Stimulated activated CD4-positive, alpha-beta T cell treated with anti-CD3 and anti-CD28 coated beads, TNF-alpha, amount 100 ng/mL, for 24 hours (primary cell): Measurements from ENCODE around the gene CCL20.
A peak's percentile ranks its signal among the peaks of the same experiment; 100 is the strongest.

Experiments
- DNase-seq, 3 experiments: peaks; one replicate each; pipeline ENCODE4 v3.0.0-alpha.2; 2020; ENCODE audit warnings: low read depth in 3 of 3

CCL20 gene

GRCh38 chr2:227802882-227803281, 10.8 kb upstream of the CCL20 start:
- no peak for DNase-seq

GRCh38 chr2:227804975-227805374, 8.7 kb upstream of the CCL20 start:
- no peak for DNase-seq

DNA sequence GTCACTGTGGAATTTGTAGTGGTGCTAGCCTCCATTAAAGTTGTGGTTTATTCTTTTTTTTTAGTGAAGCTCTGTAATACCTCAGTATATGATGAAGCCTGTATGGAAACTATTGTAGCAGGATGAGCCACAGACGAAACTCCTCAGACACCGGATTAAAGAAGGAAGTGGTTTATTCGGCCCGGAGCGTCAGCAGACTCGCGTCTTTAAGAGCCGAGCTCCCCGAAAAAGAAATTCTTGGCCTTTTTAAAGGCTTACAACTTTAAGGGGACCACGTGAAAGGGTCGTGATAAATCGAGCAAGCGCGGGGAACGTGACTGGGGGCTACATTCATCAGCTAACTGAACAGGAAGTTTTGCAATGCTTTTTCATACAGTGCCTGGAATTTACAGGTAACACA, 8.1 kb upstream of the CCL20 start:
- DNase-seq = peak in 1 of 3 experiments; percentile 22

- DNase-seq = no peak
Measured at GRCh38 chr2:227808936-227809335, 4.7 kb upstream of the CCL20 start.

DNA sequence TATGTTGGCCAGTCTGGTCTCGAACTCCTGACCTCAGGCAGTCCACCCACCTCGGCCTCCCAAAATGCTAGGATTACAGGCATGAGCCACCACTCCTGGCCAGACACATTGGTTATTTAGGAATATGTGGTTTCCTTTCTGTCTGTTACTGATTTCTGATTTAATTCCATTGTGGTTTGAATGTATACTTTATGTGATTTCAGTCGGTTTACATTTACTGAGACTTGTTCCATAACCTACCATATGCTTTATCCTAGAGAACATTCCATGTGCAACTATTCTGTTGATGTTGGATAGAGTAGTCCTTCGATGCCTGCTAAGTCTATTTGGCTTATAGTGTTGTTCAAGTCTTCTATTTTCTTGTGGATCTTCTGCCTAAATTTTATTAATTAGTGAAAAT, 1.6 kb upstream of the CCL20 start:
- DNase-seq = no peak

DNA sequence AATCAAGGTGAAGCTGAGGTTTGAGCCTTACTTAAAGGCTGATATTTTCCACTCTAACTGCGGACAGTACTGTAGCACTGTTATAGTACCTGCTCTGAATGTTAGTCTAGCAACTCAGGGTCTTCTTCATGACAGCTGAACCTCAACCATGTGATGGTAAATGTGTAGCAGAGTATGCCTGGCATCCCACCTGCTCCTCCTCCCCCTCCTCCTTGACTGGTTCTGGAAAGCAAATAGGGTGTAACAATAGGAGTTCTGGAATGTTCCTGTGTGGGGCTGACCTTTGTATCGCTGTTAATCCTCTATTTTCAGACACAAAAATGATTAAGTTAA, 447 bp upstream of the CCL20 start:
- DNase-seq = no peak

DNA sequence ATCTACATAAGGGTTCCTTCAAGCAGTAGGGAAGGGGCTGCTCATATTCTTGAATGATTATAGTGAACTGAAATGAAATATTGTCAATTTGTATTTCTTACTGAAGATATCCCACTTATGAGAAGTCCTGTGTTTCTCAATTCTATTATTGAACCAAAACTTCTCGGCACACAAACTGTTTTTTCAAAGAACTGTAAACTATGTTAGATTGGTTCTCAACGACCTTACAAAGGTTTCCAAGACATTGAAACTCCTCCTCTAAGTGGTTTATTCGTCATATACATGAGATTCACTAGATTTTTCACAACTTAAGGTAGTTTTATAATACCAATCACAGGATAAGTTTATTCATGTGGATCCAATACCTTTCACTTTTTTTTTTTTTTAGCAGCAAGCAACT, 1.4 kb downstream of the CCL20 start:
- no peak for DNase-seq

GRCh38 chr2:227816507-227817294, 3.1 kb downstream of the CCL20 start:
- DNase-seq = no peak

GRCh38 chr2:227817336-227817735, 3.7 kb downstream of the CCL20 start:
- no peak for DNase-seq

DNA sequence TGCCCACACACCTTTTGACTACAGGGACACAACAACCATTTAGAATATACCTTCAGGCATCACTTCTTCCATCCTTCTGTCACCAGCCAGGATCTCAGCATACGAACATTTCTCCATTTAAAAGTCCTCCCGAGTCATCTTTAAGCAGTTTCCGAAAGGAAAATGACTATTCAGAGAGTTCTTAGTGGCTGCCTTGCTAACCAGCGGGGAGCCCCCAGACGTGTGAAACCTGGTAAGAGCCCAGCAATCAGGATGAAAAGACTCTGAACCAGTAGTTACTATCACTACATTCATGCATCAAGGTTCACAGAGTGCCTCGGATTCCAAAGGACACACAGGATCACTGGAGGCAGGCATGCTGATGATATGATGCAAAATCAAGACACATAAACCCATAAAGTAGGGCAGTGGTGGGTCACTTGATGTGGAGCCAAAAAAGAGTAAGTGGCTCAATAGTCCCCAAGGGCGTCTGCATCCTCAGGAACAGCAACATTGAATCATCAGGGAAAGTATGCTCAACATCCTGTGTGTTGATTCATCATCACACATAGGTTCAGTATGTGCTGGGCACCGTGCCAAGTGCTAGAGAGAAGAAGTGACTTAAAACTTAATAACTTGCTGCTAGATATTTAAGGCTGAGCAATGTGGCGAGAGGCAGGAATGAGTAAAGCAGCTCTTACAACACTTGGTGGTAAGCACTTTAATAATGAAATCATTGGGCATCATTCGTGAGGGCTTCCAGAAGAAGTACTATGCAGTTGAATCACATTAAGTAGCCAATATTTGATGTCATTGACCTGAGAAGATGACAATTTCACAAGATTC, 4.4 kb downstream of the CCL20 start:
- DNase-seq = peak; percentile 55 to 81 (median 58)

DNA sequence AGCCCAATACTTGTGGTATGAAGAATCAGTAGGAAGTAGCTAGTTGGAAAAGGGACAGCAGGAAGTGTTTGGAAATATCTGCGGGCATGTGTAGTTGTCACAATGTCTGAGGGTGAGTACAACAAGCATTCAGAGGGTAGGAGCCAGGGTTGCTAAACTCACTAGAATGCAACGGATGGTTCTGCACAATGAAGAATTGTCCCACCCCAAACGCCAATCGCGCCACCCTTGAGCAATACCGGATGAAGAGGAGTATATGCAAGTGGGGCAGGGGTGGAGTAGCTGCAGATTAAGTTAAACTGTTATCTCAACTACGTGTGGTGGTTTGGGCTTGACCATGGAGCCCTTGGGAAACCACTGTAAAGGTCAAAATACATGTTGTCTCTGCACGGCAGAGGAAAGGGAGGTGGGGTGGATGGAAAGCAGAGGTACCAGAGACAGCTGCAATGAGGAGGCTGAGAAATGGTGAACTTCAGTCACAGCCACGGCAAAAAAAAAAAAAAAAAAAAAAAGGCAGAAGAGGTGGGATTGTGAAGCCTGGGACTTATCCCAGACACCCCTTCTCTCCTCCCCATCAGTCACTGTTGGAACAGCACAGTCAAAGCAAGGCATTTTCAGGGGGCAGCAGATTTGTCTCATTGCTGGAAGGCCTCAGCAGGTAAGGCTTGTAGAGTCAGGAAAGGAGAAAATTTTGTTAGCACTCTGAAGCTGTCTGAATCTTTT, 5.2 kb downstream of the CCL20 start:
- no peak for DNase-seq

- no peak for DNase-seq
Measured at GRCh38 chr2:227819398-227819697, 5.7 kb downstream of the CCL20 start.

GRCh38 chr2:227821043-227821942, 7.7 kb downstream of the CCL20 start:
- no peak for DNase-seq

DNA sequence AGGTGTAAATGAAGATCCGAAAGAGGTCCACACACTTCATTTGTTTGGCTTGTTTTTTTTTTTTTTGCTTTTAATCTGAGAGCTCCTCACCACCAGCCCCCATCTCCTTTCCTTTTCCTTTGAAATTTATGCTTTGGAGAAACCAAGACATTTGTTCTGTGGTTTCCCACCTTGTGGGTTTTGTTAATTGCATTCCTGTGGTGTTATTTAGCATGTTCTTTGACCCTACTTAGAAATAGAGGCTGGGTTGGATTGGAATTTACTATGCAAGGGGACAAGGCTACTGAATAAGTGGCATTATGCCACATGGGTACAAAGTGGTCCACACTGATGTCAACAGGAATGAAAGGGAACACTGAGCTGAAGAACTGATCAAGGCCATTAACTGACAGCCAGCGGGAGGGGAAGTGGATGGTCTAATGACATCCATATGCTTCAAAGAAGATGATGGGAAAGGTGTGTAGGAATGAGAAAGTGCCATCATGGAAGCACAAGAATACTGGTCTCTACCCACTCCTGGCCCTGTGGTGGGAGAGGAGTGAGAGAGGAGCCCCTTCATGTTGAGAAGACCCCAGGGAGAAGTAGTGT, 8.9 kb downstream of the CCL20 start:
- no peak for DNase-seq

DNA sequence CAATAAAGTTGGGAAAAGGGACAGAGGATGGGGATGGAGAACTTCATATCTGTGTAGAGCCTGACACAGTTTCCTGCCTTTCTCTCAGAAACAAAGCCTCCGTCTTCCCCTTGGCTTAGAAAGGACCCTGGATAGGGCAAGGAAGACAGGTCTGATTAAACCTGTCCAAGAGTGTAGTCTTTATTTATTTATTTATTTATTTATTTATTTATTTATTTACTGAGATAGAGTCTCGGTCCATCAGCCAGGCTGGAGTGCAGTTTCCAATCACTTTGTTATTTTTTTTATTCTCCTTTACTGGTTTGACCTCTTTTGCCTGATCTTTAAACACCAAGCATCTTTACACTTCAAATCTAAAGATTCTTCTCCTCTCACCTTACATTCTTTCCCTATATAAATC, 10.3 kb downstream of the CCL20 start:
- DNase-seq = no peak

DNA sequence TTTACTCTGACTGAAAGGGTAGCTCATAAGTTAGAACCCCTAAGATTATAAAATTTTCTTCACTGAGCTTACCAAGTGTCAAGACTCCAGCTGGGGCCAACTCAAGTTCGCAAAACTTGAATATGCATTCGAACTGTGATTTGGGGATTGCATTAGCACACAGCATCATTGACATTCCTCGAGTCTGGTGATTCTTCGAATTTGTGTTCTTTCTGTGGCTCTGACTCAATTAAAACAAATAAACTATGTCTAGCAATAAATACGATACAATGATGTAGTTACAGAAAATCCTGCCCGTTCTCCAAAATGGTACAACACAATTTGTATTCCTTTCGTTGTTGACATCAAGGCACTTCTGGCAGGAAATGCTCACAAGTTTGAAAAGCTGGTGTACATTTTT, 11.1 kb downstream of the CCL20 start:
- DNase-seq = no peak

DNA sequence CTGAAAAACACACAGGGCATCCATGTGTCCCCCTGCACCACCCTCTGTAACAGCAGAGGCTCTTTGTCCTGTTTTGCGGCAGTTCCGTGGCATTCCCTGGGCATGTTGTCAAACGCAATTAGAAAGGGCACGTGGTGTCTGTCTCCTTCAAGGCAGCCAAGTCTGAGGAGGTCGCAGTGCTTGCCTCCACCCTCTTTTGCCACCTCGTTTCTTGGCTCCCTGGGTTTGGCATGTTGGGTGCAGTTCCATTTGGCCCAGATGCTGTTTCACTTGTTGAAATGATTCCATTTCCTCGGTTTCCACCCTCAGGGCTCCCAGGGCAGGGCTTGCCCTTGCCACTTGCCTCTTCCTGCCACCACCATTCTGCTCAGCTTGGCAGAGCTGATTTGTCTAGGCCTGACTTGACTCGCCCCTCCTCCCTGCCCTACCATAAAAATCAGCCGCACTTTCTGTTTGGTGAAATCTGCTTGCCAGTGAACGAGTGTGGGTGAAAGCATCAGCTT, 12.4 kb downstream of the CCL20 start:
- no peak for DNase-seq

DNA sequence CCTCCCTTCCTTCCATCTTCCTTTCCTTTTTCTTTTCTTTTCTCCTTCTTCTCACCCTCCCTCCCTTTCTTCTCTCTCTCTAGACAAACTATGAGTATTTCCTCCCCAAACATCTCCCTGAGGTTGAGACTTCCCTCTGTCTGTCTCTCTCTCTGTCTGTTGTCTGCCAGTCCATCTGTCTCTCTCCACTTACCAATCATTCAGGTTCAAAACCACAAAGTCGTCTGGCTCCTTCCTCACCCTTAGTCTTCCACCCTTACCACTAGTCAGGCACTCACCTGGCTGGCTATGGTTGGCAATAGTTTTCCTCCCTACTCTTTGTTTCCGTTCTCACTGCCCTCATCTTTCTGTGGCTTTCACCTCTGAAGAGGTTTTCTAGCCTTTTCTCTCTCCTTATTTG, 12.9 kb downstream of the CCL20 start:
- DNase-seq = no peak

DNA sequence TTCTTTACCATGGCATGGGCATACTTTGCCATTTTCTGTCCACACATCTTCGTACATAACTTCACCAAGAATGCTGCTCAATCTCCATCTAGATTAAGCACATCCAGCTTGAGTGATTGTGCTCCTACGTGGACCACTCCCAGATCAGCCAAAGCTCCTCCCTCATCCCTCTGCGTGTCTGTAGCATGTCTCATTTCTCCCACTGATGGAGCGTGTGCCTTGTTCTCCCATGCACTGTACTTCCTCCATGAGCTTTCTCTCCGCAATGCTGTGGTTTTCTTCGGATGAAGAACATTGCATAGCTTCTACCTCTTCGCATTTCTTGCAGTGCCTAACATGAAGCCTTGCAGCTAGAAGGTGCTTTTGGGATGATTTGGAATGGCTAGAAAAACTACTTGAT, 13.5 kb downstream of the CCL20 start:
- no peak for DNase-seq

GRCh38 chr2:227828477-227828912, 14.9 kb downstream of the CCL20 start:
- no peak for DNase-seq

DNA sequence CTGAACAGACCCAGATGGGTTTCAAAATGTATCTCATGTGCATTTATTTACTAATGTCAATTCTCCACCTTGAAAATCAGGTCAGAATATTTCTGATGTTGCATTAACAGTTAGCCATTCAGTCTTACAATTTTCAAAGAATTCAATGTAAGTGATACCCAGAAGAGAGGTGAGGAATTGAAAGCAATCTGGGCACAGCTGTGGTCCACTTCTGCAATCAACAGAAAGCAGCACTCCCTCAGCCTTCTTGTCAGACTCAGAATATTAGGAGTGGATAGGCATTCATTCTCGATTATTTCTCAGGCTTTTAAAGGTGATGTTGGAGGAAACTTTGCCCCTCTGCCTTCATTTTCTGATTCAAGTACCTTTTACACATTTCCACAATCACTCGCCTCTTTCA, 15.7 kb downstream of the CCL20 start:
- no peak for DNase-seq
